GM18858 (cell line): ENCODE results near the gene PLA2G15.
A peak's percentile ranks its signal among the peaks of the same experiment; 100 is the strongest.

Experiments
- ATAC-seq: cut with Tn5 transposase; IDR thresholded peaks from one replicate; pipeline ENCODE4 v1.9.1; 2021; ENCODE audit not compliant: unreplicated experiment

The PLA2G15 gene, protein sequence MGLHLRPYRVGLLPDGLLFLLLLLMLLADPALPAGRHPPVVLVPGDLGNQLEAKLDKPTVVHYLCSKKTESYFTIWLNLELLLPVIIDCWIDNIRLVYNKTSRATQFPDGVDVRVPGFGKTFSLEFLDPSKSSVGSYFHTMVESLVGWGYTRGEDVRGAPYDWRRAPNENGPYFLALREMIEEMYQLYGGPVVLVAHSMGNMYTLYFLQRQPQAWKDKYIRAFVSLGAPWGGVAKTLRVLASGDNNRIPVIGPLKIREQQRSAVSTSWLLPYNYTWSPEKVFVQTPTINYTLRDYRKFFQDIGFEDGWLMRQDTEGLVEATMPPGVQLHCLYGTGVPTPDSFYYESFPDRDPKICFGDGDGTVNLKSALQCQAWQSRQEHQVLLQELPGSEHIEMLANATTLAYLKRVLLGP

DNA sequence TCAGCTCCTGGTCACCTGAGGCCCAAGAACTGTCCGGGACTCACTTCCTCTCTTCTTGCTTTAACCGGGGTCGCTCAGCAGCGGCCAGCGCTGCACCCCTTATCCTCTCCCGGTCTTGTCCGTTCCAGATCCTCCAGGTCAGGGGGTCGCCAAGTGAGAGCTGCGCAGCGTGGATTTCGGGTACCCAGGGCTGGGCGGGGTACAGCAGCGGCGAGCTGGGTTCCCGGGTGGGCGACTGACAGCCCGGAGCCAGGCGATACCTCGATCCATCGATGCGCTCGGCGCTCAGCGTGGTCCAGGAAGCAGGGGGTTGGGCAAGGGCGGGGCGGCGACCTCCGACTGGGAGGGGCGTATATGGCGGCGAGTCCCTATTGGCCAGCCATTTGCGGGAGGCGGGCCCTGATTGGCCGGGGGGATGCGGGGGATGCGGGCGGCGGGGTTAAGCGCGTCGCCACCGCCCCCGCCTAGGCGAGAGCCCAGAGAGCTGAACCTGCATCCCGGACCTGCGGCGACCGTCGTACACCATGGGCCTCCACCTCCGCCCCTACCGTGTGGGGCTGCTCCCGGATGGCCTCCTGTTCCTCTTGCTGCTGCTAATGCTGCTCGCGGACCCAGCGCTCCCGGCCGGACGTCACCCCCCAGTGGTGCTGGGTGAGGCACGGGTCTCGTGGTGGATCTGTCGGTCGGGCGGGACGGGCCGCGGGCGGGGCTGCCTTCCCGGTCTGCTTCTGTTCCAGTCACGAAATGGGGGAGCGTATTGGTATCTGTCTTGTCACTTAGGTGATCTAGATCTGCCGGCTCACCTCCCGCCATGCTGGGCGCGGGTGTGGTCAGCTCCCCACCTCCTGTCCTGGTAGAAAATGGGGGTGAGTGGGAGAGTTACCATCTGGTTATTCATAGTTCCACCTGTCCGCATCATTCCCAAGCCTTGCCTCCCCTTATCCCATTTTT is at the start of gene PLA2G15:
PLA2G15 (plus strand) TSS at position 471 of the 951 bp plus-strand sequence; CDS start at position 525, 54 bp downstream.
- ATAC-seq = peak; percentile 71

DNA sequence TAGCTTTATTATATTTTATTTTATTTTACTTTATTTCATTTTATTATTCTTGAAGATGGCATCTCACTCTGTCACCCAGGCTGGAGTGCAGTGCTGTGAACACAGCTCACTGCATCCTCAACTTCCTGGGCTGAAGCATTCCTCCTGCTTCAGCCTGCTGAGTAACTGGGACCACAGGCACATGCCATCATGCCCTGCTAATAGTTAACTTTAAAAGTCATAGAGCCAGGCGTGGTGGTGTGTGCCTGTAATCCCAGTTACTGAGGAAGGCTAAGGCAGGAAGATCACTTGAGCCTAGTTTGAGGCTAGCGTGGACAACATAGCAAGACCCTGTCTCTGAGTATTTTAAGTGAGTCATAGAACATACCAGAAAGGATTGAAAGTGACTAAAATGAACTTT is 47.9 kb upstream of the PLA2G15 start:
- ATAC-seq = no peak

DNA sequence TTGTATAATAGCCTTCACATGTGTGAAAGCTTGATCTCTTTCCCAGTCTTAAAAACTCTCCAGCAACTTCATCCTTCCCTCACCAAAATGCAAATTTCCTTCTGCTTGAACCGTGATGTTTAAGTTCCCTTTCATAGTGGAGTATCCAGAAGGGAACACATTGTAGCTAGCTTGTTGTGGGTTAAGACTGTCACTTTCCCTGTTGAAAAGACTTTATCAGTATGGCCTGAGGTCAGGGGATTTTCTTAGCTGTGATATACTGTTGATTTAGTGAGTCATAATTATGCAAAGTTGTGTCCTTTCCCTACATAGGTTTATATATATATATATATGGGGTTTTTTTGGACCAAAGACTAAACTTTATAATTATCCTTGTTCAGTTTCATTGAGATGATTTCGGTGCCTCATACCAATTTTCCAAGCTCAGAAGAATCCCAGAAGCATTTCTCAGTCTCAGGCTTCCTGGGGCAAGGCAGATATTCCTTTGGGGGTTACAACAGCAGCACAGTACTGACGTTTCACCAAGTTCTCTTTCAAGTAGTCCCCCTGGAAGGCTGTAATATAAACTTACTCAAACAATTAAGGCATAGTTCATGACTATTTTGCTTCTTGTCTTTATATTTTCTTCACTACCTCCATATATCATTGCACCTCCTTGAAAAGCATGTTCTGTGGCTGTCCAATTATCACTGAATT is 44.9 kb upstream of the PLA2G15 start:
- no peak for ATAC-seq

DNA sequence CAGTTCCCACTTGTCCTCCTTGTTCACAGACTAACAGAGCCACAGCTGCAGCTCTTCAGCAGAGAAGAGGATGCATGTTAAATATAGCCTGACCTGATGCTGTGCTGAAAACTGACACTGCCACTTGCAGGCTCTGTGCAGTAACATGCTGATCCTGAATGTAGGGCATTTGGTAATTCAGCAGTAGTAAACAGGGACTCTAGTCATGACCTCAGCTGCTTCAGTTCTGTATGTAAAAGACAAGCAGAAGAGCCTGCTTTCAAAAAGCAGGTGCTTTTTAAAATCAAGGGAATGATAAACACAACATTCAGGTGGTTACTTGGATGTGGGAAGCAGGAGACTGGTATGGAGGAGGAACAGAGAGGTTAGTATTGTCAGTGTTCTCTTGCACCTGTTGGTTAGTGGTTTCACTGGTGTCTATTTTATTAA is 43.1 kb upstream of the PLA2G15 start:
- no peak for ATAC-seq

DNA sequence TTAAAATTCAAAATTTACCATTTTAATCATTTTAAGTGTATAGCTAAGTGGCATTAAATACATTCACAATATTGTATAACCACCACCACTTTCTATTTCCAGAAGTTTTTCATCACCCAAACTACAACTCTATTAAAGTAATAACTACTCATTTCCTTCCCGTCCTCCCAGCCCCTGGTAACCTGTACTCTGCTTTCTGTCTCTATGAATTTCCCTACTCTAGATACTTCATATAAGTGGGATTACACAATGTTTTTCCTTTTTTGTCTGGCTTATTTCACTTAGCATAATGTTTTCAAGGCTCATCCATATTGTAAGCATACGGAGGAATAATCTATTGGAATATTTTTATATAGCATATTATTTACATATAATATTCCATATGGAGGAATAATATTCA is 38.9 kb upstream of the PLA2G15 start:
- ATAC-seq = no peak

DNA sequence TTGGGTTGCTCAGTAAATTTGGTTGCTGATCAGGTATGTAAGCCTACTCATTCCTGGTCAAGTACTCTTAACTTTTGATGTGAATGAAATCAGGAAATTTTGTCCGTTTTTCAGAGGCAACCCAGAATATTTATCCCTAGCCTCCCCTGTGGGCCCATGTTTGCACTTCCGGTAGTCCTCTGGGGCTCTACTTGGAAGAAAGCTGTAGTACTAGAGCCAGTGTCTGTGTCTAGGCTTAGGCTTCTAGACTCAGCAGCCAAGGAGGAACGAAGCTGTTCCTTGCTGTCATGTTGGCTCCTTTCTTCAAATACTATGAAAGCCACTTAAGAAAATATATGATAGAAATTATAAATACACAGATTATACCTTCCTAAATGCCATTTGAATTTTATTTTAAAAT is 30.4 kb upstream of the PLA2G15 start:
- ATAC-seq = no peak

DNA sequence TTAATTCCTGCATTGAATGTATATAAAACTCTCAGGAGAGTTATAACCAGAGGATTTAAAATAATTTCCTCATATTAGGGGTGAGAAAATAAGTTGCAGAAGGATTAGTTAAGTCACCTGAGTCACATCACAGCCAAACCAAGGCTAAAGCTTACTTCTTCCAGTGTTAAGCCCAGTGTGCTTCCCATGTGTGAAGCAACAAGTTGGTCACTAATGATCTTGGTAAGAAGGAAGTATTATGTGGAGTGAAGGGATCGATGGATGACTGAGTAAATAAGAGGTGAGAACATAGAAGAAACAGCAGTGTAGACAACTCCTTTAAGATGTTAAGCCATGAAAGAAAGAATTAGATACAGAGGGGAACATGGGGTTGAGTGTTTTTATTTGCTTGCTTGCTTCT is 29.9 kb upstream of the PLA2G15 start:
- ATAC-seq = no peak

DNA sequence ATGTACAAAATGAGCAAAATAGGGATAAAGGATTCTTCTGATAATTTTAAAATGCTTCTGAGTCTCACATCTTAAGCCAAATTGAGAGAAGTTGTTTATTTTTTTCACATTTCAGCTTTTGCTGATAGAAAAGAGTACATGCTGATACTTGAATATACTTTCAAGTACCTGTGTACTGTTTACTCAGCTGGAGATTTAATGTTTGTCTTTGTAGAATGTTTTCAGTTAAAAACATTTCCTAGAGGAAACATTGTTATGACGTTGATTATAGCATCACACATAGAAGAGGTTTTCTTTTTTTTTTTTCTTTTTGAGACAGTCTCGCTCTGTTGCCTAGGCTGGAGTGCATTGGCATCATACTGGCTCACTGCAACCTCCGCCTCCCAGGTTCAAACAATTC is 28.9 kb upstream of the PLA2G15 start:
- ATAC-seq = no peak

DNA sequence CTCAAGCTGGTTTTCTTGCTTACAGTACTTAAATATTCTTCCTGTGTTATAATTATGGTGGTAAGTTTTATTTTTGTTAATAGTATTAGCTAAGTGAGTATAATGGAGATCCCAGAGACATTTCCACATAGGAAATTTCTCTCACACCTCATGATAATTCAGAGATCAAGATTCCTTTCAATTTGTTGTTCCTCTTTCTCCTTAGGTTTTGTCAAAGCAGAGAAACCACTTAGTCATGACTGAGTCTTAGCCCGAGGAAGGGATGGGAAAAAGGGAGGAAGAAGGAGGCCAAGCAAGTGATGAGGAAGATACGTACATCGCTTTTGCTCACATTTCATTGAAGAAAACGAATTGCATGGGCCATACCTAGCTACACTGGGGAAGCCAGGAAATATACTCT is 27.7 kb upstream of the PLA2G15 start:
- ATAC-seq = no peak

DNA sequence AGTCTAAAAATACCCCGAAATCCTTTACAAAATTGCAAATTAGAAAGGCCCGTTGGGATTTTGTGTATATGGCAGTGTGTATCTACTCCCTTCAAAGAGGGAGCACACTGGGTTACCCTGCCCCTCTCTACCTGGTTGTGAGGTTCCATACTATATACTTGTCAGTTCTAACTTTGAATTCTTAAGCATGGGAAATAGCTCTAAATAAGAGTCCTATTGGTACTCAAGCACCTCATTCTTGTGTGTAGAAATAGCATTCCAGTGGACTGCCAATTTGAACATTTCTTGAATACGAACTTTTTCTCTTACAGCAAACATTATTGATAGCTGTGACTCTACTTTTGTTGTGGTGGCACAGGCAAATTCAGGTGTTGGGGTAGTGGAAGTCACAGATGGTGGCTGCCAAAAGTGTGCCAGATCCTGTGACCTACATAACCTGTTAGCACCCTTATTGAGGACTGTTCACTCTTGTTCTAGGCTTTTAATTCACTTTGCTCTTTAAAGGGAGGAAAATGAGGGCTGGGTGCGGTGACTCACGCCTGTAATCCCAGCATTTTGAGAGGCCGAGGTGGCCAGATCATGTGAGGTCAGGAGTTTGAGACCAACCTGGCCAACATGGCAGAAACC is 25.3 kb upstream of the PLA2G15 start:
- no peak for ATAC-seq

DNA sequence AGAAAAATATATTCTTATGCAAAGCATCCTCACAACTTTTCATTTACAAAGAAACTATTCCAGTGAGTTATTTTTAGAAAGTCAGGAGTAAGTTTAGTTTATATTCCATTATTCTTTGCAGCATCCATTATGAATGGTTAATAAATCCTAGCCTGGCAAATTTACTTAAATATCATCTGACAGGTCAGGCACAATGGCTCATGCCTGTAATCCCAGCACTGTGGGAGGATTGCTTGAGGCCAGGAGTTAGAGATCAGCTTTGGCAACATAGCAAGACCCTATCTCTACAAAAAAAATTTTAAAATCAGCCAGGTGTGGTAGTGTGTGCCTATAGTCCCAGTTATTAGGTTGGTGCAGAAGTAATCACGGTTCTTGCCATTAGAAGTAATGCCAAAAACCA is 22.1 kb upstream of the PLA2G15 start:
- ATAC-seq = no peak

DNA sequence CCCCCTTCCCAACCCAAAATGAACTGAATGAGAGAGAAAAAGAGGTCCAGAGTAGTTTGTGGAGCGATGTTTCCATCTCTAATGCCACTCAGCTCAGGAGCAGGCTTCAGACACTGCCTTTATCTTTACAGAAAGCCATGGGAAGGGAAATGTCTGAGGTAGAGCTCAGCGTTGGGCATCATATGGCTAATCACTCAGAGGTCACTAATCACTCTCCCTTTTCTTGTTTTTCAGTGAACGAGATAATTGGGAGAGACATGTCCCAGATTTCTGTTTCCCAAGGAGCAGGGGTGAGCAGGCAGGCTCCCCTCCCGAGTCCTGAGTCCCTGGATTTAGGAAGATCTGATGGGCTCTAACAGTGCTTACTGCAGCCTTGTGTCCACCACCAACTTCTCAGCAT is 19.1 kb upstream of the PLA2G15 start:
- ATAC-seq = no peak

DNA sequence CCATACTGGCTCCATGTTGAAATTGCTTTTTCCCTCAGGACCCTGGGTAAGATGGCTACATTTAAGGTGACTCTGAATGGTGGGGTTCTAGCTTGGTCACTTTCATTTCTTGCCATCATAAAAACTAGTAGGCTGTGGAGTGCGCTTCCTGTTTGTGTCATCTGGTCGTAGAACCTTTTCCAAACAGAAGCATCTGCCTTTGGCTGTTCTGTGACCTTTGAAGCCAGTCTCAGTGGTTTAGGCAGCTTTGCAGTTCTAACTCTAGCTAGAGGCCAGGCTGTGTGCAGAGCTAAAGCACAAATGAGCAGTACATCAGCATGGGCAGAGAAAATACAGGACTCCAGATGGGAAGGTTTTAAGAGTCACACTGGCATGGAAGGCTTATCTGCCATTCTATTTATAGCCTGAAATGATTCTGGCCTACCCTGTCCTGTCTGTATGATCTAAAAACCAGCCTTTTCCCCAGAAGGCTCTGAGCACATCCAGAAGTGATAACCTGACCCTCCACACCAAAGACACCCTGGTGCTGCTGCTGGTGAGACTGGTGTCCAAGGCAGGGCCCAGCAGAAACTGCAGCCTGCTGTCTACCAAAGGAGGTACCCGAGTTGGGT is 17.9 kb upstream of the PLA2G15 start:
- no peak for ATAC-seq

DNA sequence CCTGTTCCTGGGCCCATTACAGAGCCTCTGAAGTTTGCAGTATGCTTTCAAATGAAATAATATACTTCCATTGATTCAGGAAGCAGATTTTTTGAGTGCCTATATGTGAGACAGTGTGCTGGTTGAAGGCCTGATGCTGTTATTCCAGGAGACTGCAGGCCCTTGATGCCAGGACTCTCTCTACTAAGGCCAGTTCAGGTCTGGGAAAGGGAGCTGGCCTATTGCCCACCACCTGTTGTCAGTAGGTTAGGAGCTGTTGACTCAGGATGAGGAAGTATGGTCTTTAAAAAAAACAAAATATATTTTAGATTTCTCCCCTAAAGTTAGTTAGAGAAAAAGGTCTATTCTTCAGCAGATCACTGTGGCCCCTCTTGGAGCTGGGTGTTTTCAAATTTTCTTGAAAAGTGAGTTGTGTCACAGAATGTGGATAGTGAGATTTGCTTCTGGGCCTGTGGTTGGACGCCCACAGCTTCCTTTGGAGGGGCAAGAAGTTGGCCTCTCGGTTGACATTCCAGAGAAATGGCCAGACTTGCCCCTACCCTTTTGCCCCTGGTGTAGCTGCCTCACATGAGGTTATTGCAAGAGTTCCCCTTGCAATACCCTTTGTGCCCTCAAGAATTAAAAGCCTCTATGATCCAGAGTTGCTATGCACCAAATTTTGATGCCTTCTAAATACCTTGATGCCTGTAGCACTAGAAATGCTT is 17.2 kb upstream of the PLA2G15 start:
- ATAC-seq = no peak

DNA sequence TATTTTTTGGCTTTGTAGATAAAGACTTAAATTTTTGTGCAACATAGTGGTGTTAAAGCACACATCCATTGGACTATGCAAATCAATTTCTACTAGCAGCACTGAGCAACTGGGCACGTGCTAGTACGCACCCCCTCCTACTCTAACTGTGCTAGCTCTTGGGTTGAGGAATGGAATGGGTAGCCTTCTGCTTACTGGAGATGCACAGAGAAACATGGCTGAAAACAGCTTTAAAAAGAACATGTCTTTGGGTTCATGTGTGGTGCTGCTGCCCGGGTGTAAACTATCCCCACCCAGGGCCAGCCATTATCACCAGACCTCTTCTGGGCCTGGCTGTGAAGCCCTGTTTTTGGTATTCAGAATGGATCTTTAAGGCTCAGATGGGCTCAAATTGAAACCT is 16.5 kb upstream of the PLA2G15 start:
- no peak for ATAC-seq

DNA sequence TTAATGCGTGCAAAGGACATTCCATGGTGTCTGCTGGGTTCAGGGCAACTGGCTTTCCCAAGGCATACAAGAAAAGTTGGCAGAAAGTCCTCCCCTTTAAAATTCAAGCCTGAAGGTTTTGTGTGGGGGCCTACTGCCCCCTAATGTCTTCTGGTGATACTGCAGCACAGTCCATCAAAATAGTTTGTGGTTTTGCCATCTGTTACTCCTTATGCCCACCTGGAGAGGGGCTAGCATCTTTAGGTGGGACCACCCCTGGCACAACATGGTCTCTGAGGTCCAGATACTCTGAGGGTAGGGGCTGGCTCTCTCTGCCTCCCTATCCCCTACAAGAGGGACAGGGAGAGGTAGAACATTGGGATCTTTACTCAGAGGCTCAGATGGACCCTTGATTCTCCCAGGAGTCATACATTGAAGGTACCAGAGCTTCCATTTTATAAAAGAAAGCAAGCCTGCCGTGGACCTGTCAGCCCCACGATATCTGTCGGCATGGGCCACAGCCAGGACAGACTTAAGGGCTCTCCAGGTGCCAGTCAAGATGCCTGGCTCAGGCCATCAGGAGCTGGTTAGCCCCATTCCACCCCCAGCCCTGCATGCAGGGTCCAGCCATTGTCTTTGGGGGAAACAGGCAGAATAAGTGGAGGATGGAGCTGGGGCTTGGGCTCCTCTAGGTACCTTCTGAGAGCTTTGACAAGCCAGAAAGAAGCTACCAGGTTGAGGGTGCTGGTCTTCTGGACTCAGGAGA is 15.6 kb upstream of the PLA2G15 start:
- ATAC-seq = no peak

DNA sequence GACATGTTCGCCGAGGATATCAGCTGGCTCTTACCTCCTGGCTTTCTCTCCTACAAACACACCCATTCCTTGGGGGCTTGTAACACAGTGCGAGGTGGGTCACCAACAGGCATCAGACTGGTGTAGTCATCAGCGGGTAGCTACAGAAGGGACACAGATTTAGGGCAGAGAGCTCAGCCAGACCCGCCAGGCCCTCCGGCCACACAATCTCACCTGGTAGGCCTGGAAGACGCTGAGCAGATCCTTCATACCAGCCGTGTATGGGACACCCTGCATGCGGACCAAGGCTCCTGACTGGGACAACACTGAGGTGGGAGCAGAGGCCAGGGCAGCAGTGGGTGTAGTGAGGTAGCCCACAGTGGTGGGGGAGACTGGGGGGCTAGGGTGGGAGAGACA is 15.0 kb upstream of the PLA2G15 start:
- ATAC-seq = no peak

DNA sequence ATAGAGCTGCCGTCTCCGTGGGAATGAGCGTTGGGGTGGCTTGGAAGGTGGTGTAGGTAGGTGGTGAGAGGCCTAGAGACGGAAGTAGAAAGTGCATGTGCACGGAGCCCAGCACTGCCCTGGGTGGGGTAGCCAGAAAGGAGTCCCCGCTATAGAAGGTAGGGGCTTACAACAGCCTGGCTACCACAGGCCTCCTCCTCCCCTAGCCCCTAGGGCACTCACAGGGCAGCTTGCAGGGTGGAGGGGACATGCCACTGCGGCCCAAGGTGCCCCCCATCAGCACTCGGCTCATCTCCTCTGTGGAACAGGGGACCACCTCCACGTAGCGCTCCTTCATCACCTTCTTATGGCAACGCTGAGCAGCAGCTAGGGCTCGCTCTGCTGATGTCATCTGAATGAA is 14.2 kb upstream of the PLA2G15 start:
- ATAC-seq = no peak
